22Rv1 (cell line): ENCODE measurements around the gene MDH2.
"Not testable (repeated sequence)": the region's sequence is repeated elsewhere in the genome, so short reads cannot be mapped to it uniquely, and the experiment has no call there.

Source experiments
- ZFX ChIP-seq: fragments of 450-650 bp; IDR thresholded peaks from 2 replicates; pipeline ENCODE4 v1.6.1; 2017; ENCODE audit warnings: antibody characterized with exemption, borderline replicate concordance
- TF ChIP-seq, protein P1 (sequence below): fragments of 450-650 bp; IDR thresholded peaks from 2 replicates; pipeline ENCODE4 v1.5.1; 2017; ENCODE audit warnings: mild to moderate bottlenecking

DNA sequence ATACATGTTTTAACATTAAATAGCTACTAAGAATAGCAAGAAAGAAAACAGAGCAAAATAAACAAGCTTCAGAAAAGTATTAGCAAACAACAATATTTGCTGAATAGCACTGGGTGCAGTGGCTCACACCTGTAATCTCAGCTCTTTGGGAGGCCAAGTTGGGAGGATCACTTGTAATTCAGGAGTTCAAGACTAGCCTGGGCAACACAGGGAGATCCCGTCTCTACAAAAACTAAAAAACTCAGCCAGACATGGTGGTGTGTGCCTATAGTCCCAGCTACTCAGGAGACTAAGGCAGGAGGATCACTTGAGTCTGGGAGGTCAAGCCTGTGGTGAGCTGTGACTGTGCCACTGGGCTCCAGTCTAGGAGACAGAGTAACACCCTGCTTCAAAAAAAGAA is 66.8 kb downstream of the MDH2 start:
- TF ChIP-seq, protein P1, sequence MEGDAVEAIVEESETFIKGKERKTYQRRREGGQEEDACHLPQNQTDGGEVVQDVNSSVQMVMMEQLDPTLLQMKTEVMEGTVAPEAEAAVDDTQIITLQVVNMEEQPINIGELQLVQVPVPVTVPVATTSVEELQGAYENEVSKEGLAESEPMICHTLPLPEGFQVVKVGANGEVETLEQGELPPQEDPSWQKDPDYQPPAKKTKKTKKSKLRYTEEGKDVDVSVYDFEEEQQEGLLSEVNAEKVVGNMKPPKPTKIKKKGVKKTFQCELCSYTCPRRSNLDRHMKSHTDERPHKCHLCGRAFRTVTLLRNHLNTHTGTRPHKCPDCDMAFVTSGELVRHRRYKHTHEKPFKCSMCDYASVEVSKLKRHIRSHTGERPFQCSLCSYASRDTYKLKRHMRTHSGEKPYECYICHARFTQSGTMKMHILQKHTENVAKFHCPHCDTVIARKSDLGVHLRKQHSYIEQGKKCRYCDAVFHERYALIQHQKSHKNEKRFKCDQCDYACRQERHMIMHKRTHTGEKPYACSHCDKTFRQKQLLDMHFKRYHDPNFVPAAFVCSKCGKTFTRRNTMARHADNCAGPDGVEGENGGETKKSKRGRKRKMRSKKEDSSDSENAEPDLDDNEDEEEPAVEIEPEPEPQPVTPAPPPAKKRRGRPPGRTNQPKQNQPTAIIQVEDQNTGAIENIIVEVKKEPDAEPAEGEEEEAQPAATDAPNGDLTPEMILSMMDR, result not testable (repeated sequence)
- TF ChIP-seq ZFX, result not testable (repeated sequence)
